Endothelial cell of umbilical vein (primary cell): ENCODE data around the gene RAB7B. TPM values are rescaled to one million over a fixed set of nuclear protein-coding genes. Genes with fewer than 3 reads are reported as not detected.
A peak's percentile ranks its signal among the peaks of the same experiment; 100 is the strongest.

Source experiments
- BruUV-seq: library from RNA; stranded (reverse); fragments of 400-500 nt; replicated peaks from 2 replicates; lab custom pipeline; 2021; lab: Mats Ljungman, UMichigan
- CTCF ChIA-PET: fragments of 300-600, 350-600 bp; sonication (Branson Sonifier 250); formaldehyde crosslinking; loops from one replicate; lab custom pipeline; 2021; ENCODE audit warnings: antibody characterized with exemption, inconsistent platforms; lab: Charles Lee
- POLR2A ChIA-PET: fragments of 300-600, 350-600 bp; sonication (Branson Sonifier 250); formaldehyde crosslinking; loops from one replicate; lab custom pipeline; 2021; ENCODE audit warnings: antibody characterized with exemption, inconsistent platforms; lab: Charles Lee
- DNase-seq: peaks from one replicate; pipeline ENCODE4 v3.0.0-alpha.2; 2011; ENCODE audit warnings: low read depth, low spot score
- FAIRE-seq: peaks from 2 replicates; lab custom pipeline; 2011; peaks lifted over from hg19 to GRCh38; lab: Jason Lieb, UNC
- H2AFZ ChIP-seq: 2 replicates; pipeline ENCODE4 v1.6.0; 2012; ENCODE audit warnings: low read depth, low read length, control low read depth, inconsistent platforms
- H3K27ac ChIP-seq: 2 replicates; pipeline ENCODE4 v1.5.1; 2011; ENCODE audit warnings: low read depth, mild to moderate bottlenecking, control low read depth, low read length, moderate library complexity; ENCODE audit not compliant: insufficient read depth
- H3K27me3 ChIP-seq, 2 experiments: 2 replicates each; pipeline versions ENCODE4 v1.6.0 to v1.6.1; 2011; ENCODE audit warnings: low read length in 2 of 2, mixed read lengths in 1 of 2; ENCODE audit not compliant: control insufficient read depth in 2 of 2, insufficient read depth in 2 of 2
- H3K36me3 ChIP-seq, 2 experiments: 2 replicates in 1 of 2; 3 replicates in 1 of 2; pipeline ENCODE4 v1.5.1; 2011; ENCODE audit warnings: low read length in 2 of 2, mild to moderate bottlenecking in 1 of 2, moderate library complexity in 1 of 2; ENCODE audit not compliant: control insufficient read depth in 2 of 2, insufficient read depth in 2 of 2; ENCODE audit errors: extremely low read depth in 1 of 2
- H3K4me1 ChIP-seq: 3 replicates; pipeline ENCODE4 v1.5.1; 2011; ENCODE audit warnings: mild to moderate bottlenecking, low read length; ENCODE audit not compliant: control insufficient read depth, insufficient read depth; ENCODE audit errors: extremely low read depth
- H3K4me2 ChIP-seq: 2 replicates; pipeline ENCODE4 v1.6.1; 2011; ENCODE audit warnings: low read length, control low read depth, mixed read lengths; ENCODE audit not compliant: insufficient read depth
- H3K4me3 ChIP-seq, 3 experiments: fragments of 200-600 bp in 1 of 3; sonication (generic), shearing (Covaris generic) in 1 of 3; replicated peaks in 1 of 3; 2 replicates each; pipeline ENCODE4 v1.5.1; 2011 to 2016; ENCODE audit warnings: control low read depth in 3 of 3, low read length in 3 of 3, mild to moderate bottlenecking in 2 of 3, inconsistent platforms in 1 of 3, low read depth in 1 of 3, moderate library complexity in 1 of 3; ENCODE audit not compliant: insufficient read depth in 1 of 3
- H3K79me2 ChIP-seq: 2 replicates; pipeline ENCODE4 v1.6.0; 2012; ENCODE audit warnings: low read length, inconsistent platforms; ENCODE audit not compliant: control insufficient read depth, insufficient read depth
- H3K9ac ChIP-seq: replicated peaks from 2 replicates; pipeline ENCODE3; 2011; ENCODE audit warnings: low read length, control low read depth; ENCODE audit not compliant: insufficient read depth; ENCODE audit errors: extremely low read depth
- H3K9me1 ChIP-seq: replicated peaks from 3 replicates; pipeline ENCODE4 v1.6.0; 2011; ENCODE audit warnings: mild to moderate bottlenecking, low read length; ENCODE audit not compliant: control insufficient read depth, insufficient read depth; ENCODE audit errors: extremely low read depth
- H3K9me3 ChIP-seq: replicated peaks from 2 replicates; pipeline ENCODE4 v1.5.1; 2012; ENCODE audit warnings: low read length, inconsistent platforms; ENCODE audit not compliant: control insufficient read depth, insufficient read depth
- H4K20me1 ChIP-seq: replicated peaks from 2 replicates; pipeline ENCODE3; 2011; ENCODE audit warnings: mild to moderate bottlenecking, low read length; ENCODE audit not compliant: control insufficient read depth, insufficient read depth; ENCODE audit errors: extremely low read depth
- CTCF ChIP-seq, 2 donors: IDR thresholded peaks; 1 replicate in 1 of 2; 2 replicates in 1 of 2; pipeline ENCODE4 v1.5.1; 2011; ENCODE audit warnings: low read length in 2 of 2, mild to moderate bottlenecking in 2 of 2, moderate library complexity in 2 of 2, control low read depth in 1 of 2, inconsistent platforms in 1 of 2, low read depth in 1 of 2; ENCODE audit not compliant: insufficient read depth in 1 of 2; ENCODE audit errors: extremely low read depth in 1 of 2
- GATA2 ChIP-seq: IDR thresholded peaks from 2 replicates; pipeline ENCODE4 v1.7.0; 2011; ENCODE audit warnings: low read depth, mild to moderate bottlenecking, moderate library complexity, mixed read lengths, low read length; ENCODE audit not compliant: insufficient read length, insufficient read depth
- MAX ChIP-seq: IDR thresholded peaks from 2 replicates; pipeline ENCODE4 v1.6.1; 2011; ENCODE audit not compliant: insufficient read depth, insufficient read length
- MYC ChIP-seq: IDR thresholded peaks from one replicate; pipeline ENCODE4 v1.6.1; 2011; ENCODE audit warnings: mild to moderate bottlenecking, low read depth, low read length
- dilution Hi-C: fragments of 300-500 bp; cut with MboI; formaldehyde crosslinking; loops from one replicate; pipeline ENCODE4 v1.15.0; 2019; ENCODE audit warnings: low sequenced_read_pairs; ENCODE audit not compliant: extremely low pct_ligation_motif_present
- intact Hi-C: fragments of 100-400 bp; cut with micrococcal nuclease; formaldehyde crosslinking; loops from one replicate; pipeline ENCODE4 v1.10.0; 2022
- polyA plus RNA-seq, 4 experiments: library from polyadenylated mRNA; depleted of rRNA in 3 of 4; stranded (reverse) in 3 of 4; unstranded in 1 of 4; fragments of >200 nt; gene quantifications; 2 replicates each; pipeline versions ENCODE4 v1.2.1 to v1.2.3, GENCODE V29; 2011 to 2012; ENCODE audit warnings: missing spikeins in 1 of 4
- total RNA-seq: library from RNA; stranded (reverse); gene quantifications from 2 replicates; pipeline ENCODE4 v1.2.3, GENCODE V29; 2021

The RAB7B gene
- total and polyA plus RNA-seq, 2 donors (not counting 3 experiments of a cell fraction or from before 2014, with no cell fraction given): 0.15 TPM; not detected in 1

- intact Hi-C loops: no loop called here
Measured at GRCh38 chr1:205986292-205986691, 16.9 kb downstream of the RAB7B start.

More at GRCh38 chr1:205986292-205986691, 16.9 kb downstream of the RAB7B start:
- no peak for DNase-seq
- Histone ChIP-seq H3K27me3 (no peaks in the 10 kb centered on the region), H3K9ac (no peak overlapping the region), H3K4me2 (no peak overlapping the region), H3K9me3 (no peaks in the 10 kb centered on the region), H3K27ac (no peak overlapping the region), H3K79me2 (no peaks in the 10 kb centered on the region), H3K9me1 (no peaks in the 10 kb centered on the region), H4K20me1 (no peaks in the 10 kb centered on the region), H3K4me1 (peaks cover 30% of the 10 kb centered on the region), H3K36me3 (no peaks in the 10 kb centered on the region), H3K4me3 (no peak overlapping the region), H2AFZ (peak overlapping the region; percentile 31)
- no TSS peak for BruUV-seq
- dilution Hi-C loops: loop anchor here (25.0 kb wide), 1 partner anchor 126 kb away; the partner anchor contains the start of gene AVPR1B
- no peak for FAIRE-seq
- TF ChIP-seq GATA2: no peak
- TF ChIP-seq MYC: no peak
- peak in 1 of 2 donors; percentile 31 for TF ChIP-seq CTCF (IDR thresholded peaks at IDR 0.05; ENCODE audit: extremely low read depth in 1 of 2, insufficient read depth in 1 of 2, low read depth in 1 of 2, low read length in 2 of 2)
- no peak for TF ChIP-seq MAX
- ChIA-PET CTCF (interaction anchor here (1.0 to 12.0 kb wide), 9 partner anchors 9 to 195 kb away, joined by 3 to 1606 read pairs (median 27); partner anchors contain the start of gene AVPR1B), POLR2A (no interaction called here)
